Activated gamma-delta T cell treated with anti-CD3 and anti-CD28 coated beads, Interleukin-2, amount 50 U/mL, for 16 hours (primary cell): ENCODE data around the gene HHAT.

ENCODE experiments used
- DNase-seq: peaks from one replicate; pipeline ENCODE4 v3.0.0-alpha.2; 2020; ENCODE audit warnings: low read depth

Gene HHAT

DNA sequence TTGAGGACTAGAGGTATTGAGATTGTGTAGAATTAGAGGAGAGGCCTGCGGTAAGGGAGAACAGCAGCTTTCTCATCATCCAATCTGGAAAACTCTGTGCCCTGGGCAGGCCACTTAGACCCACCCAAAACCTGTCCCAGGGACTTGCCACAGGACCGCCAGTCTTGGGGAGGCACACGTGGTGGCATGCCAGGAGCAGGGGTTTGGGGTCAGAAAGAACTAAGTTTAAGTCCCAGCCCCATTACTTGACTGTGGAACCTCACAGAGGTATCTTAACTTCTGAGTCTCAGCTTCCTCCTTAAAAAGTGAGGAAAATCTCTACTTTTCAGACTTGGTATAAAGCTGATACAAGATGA is 356.6 kb downstream of the HHAT start:
- no peak for DNase-seq

DNA sequence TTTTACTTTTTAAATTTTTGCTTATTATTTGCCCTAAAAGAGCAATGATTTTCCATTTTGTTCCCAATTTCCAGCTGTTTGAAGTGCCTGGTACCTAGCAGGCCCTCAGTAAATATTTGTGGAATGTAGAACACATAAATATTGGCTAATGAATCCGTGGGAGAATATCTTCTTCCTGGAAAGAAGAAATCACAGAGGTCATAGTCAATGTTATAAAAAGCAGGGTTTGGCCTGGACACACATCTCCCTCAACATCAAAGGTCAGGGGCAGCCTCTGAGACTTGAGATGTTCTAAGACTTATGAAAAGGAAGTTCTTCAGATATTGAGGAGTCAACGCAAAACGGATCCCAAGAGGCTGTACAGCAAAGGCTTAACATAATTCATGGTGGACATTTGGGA is 358.1 kb downstream of the HHAT start:
- DNase-seq = no peak

DNA sequence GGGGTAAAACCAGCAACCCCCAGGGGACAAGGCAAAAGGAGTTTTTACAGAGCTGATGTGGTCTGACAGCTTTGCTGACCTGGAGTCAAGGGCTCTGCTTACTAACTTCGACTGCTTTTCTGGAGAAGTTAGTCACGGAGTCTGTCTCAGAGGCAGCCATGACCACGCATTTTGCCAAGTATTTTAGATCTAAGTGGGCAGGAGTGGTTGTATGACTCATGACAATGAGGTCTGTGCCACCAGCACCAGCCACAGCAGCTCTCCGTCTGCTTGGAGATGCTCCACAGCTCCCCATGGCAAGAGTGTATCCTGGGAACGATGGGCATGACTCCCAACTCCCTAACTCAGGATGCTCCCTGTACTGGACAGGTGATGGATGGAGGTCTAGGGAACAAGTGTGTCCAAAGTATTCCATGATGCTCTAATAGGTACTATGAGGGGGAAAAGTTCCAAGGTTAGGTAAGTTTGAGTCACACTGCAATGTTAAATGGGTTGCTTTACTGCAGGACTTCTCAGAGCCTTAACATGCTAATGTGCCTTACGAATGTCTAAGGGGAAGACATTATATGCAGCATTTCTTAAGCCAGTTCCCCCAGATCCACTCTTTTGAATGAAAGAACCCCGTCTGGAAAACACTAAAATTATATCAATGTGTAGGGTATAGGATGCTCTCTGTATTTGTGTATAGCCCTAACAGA is 359.0 kb downstream of the HHAT start:
- no peak for DNase-seq

DNA sequence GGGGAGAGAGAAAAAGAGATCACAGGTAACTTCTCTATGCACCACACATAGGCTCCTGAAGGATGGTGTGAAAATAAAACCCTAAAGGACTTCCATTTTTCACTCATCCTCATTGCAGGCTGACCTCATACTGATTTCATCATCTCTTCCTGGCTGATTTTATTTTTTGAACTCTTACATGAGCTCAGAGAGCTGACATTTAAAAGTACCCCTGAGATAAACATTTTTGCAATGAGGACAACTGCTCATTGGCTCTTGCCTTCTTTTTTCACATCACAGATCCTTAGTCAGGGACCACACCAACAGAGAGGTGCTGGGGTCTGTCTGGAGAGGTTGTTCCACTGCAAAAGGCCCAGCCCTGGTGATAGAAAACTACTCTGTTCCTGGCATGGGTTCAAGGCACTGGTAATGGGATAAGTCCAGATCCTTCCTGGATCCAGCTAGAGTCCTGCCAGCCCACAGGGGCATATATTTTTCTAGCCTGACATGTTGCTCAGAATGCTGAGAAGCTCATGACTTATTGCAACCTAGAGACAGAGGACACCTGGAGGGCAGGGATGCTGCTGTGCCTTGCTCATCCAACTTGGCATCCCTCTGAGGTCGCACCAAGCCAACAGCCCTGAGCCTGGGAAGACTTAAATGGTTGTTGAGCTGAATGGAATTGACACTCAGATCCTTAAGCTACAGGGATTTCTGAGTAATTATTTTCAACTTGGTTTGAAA is 360.0 kb downstream of the HHAT start:
- DNase-seq = no peak

DNA sequence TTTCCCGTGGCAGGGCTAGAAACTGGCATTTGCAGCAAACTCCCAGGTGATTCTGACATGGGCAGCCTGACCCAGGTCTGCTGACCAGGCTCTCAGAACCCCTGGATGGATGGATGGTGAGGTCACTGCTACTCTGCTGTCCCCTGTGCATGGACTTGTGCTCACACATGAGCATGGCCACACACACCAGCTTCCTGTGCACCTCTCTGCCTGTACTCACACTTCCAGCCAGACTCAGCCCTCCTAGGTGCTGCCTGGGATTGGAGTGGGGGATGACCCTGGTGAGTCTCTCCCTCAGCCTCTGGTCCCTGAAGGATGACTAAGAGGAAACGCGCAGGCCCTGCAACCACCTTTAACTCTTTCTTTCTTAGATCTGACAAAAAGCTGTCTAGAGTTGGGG is 361.1 kb downstream of the HHAT start:
- DNase-seq = no peak

DNA sequence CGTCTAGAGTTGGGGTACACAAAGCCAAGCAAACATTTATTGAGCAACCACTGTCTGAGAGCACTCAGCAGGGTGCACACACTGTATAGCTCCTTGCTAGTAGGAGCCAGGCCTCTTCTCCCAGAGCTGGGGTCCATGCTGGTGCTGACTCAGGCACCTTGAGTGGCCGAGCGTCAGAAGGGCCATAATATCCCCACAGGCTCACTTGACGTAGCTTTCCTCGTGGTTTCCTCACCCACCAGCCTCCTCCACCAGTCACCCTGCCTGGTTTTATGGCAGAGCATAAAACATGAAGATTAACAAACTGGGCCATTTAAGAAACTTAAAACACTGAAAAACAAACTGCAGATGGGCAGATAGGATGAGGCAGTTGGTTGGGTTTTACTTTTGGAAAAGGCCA is 361.5 kb downstream of the HHAT start:
- DNase-seq = no peak

DNA sequence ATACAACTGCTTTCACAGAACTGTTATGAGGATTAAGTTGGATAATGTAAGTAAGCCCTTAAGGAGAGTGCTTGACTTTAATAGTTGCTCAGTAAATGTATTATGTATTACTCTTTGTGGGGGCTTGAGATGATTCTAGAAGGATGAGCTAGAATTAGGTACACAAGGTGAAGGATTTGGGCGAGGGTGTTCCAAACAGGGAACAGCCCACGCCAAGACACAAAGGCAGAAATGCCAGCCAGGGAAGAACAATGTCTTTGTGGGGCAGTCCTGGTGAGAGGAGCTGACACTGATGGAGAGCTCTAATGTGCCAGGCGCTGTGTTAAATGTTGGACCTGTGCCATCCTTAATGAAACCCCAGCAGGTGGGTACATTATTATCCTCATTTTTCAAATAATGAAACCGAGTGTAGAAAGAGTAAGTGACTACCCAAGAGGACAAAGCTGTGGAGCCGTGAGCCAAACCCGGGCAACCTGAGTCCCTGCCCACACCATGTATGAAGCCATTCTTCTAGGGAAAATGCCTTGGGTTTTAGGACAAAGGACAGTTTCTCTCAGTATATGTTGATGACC is 362.4 kb downstream of the HHAT start:
- no peak for DNase-seq

DNA sequence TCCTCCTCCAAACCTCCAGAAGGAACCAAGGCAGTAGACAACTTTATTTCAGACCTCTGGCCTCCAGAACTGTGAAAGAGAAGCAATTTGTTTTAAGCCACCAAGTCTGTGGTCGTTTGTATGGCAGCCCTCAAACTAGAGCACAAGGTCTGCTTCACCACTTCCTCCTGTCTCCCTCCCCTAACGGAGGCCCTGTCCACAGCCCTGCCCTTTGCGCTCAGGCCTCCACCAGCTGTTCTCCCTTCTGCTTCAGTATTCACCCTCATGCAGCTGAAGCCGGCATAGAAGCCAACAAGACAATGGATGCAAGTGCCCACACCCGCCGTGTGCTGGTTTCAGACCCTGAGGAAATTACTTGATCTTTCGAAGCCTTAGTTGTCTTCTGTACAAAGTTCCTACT is 364.1 kb downstream of the HHAT start:
- DNase-seq = no peak

DNA sequence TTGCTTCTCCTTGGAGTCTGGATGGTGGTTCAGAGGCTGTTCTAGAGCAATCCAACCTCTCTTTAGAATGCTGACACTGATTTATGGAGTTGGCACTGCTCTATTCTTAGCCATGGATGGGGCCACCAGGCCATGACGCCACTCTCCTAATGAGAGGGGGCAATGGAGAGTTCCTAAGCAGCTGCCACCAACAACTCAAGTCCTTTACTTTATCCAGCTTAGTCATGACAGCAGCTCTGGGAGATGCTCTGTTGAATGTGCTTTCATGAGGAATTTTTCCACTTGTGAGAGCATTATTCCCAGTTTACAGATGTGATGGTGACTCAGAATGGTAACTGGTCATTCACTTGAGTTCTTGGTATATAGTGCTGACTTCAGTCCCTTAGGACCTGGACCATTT is 366.3 kb downstream of the HHAT start:
- DNase-seq = no peak

DNA sequence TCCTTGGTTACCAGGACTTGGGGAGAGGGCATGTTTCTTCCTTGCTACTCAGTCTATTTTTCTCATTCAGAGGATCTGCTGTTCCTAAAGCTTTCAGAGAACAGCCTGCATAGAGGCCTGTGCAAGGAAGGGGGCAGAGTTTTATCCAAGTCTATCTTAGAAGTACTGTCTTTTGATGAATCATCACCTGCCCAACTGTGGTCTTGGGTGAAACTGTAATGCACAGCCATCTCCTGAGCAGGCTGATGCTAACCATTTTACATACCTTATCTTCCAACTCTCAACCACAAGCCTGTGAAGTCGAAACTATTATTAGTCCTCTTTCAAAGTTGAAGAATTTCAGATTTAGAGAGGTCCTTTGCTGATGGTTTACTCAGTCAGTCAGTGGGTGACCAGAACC is 368.0 kb downstream of the HHAT start:
- no peak for DNase-seq

DNA sequence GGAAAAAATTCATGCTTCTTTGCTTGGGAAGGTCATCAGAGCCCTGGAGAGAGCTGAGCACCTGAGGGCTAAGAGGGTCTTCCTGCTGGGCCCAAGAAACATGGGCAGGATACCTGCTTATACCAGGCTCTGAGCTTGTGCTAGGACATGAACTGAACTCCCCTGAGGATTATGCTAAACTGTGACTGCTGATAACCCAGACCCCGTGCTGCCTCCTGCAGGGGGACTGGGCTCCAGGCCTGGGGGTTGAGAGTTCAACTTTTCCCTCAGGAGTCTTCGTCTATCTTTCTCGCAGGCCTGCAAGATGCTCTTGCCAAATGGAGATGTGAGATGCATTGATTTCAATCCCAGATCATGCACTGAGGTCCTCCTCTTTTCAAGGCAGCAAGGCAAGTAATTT is 368.5 kb downstream of the HHAT start:
- DNase-seq = no peak

DNA sequence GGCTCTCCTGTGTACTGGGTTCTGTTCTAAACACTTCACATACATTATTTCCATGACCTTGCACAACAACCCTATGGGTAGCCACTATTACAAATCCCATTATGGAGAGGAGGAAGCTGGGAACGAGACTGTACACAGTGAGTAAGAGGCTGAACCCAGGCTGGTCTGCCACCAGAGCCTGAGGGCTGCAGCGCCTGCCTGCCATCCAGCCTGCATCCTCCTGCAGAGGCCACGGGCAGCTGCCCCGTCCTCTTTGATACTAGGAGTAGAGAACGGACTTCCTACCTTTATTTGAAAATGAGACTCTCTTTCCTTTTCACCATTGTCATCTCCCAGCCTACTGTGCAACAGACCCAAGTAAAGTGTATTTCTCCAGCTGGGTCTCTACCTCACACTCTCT is 370.0 kb downstream of the HHAT start:
- no peak for DNase-seq

DNA sequence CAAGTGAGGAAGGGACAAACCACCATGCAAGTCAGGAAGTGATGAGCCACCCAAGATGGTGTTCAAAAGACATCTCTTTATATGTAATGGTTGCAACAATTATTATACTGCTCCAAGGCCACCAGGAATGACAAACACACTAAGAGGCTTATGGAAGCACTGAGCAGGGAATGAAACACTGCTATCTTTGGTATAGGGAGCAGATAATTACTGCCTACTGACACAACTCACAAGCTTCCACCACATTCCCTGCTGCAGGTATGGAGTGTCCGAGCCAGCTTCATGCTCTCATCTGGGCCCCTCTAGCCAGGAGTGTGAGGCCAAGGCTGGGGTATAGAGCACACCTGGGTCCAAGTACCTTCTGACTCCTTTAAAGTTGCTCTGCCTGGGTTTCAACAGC is 371.4 kb downstream of the HHAT start:
- DNase-seq = no peak

DNA sequence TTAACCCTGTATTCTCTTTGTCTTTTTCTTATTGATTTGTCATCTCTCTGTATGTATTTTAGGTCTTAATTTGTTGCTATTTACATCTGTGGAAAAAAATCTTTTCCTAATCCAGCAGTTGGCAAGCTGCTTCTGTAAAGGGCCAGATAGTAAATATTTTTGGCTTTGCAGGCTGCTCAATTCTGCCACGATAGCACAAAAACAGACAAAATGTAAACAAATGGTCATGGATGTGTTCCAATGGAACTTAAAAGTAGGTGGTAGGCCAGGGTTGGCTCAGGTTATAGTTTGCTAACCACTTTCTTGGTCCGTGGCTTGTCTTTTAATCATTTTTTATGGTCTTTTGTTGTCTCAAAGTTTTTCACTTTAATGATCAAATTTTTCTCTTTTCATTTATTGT is 371.8 kb downstream of the HHAT start:
- DNase-seq = no peak

DNA sequence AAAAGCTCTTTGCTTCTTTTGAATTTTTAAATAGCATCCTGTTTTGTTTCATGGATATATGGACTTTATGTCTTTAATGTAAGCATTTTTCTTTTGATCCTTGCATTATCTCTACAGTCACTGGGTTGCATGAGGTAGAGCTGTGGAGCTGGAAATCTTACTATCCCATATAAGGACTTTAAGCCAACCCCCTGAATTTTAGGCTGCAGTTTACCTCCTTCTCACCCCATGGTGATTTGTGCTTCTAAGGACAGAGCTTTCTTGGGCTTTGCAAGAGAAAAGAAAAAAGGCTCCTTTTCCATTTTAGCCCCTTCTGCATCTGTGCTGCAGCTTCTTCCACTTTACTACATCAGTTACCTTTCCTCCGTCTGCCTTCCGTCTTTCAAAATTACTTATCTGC is 373.8 kb downstream of the HHAT start:
- DNase-seq = no peak

DNA sequence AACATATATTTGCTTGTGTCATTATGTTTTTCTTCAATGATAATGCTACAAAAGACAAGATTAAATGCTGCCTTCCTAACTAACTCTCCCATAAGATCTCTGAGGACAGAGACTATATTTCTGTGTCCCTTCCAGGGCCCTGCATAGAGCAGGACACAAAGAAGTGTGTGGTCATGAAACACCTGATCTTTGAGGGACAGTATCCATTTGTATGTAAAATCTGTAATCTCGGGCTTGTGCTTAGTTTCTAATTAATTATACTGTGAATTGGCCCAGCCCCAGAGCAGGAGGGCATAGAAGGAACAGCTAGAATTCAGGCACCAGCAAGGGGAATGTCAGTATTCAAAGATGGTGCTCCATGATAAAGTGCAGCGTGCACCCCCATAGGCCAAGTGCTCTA is 374.9 kb downstream of the HHAT start:
- no peak for DNase-seq

DNA sequence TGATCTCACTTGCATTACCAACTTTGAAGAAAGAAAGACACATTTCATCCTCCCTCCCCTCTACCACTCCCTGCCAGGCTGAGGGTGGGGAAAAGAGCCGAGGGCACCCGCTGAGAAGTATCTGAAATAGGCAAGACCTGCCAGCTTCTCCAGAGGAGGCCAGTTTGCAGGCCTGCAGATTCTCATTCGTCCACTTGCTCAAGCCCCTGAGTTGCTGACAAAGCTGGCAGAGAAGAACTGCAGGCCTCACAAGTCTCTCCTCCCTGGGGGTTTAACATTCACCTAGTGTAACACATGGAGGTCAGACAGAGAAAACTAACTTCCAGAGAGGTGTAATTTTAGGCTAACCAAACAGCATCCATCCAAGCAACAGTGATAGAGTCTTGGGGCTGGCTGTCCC is 376.4 kb downstream of the HHAT start:
- DNase-seq = no peak

DNA sequence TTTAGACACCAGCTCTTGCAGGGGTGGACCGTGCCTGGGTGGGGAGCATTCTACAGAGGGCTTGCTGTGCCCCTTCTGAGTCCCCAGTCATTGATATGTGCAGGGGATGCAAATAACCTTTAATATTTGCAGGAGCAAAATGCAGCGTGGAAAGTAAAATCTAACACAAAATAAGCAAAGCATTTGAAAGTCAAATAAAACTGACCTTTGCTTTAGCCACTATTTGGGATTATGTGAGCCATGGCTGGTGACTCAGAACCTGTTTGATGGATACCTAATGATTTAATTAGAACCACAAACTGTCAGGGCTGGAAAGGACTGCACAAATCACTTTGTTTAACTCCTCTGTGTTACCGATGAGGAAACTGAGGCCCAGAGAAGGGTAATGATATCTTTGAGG is 377.5 kb downstream of the HHAT start:
- DNase-seq = no peak

DNA sequence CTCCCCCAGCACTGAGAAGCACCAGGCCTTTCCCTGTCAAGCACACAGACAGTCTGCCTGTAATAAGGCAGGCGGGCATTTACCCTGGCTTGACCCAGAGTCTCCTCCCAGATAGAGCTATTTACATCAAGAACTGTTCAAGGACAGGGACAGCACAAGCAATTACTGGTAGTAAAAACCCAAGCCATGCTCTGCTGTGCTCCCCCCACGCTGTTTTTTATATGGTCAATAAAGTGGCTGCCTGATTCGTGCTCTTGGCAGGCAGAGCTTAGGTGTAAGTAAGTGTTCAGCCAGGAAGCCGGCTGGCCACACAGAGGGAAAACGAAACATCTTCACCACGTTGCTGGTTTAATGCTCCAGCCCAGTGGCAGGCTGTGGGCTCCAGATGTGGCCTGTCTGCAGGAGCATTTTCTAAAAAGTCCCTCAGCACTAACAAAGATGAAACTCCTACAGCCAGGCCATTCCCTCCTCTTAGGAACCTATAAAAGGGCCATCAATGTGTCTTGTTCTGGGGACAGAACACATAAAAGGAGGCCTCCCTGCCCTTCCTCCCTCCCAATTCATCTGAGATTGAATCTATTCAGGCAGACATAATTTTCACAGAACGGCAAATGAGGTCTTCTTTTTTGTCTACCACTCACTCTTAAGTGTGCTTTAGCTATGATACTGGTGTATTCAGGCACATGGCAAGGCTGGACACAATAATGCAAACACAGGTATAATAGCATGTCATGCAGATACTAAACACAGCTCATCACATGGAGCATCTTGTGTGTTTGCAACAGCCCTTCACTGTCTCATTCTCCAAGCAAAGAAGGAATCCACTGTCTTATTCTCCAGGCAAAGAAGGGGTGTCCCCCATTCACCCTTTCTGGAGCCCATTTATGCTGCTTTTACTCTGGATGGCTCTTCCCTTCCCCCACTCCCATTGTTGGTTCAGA is 378.9 kb downstream of the HHAT start:
- no peak for DNase-seq

DNA sequence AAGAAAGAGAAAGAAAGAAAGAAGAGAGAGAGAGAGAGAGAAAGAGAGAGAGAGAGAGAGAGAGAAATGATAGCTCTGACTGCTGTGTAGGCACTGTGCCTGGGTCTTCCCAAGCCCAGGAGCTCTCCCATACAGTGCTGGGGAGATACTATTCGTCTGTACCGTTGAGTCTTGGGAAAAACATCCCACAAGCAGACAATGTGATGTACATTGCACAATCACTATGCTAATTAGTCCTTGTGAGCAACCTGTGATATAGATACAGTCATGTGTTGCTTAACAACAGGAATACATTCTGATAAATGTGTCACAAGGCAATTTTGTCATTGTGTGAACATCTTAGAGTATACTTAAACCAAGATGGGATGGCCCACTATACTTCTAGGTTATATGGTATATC is 381.0 kb downstream of the HHAT start:
- no peak for DNase-seq

DNA sequence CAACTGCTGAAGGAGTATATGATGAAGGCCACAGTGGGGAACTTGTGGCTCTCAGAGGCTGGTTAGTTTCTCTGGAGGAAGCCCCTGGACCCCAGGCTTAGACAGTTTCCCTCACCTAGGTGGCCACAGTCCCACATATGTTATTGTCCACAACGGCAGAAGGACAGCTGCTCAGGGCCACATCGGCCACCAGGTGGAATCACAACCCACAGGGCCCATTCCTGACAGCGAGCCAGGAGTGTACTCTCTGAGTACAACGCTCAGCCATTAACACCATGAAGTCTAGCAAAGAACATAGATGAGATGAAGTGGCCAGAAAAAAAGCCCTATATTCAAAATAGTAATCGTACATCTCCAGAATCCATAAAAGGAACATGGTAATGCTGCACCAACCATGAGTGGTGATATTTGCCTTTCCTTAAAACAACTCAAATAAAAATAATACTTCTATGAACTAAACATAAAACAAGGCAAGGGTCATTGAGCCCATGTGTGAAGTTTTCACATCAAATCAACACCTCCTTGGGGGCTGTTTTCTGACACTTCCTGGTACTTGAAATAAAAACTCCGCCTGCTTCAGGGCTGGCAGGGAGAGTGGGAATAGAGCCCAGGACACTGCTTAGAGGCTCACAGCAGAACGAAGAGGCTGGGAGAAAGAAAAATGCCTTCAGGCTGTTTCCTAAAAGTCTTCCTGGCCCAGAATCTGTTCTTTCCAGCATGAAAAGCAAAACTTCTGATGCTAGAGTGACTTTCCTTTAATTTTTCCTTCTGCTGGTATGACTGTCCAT is 383.3 kb downstream of the HHAT start:
- DNase-seq = no peak

DNA sequence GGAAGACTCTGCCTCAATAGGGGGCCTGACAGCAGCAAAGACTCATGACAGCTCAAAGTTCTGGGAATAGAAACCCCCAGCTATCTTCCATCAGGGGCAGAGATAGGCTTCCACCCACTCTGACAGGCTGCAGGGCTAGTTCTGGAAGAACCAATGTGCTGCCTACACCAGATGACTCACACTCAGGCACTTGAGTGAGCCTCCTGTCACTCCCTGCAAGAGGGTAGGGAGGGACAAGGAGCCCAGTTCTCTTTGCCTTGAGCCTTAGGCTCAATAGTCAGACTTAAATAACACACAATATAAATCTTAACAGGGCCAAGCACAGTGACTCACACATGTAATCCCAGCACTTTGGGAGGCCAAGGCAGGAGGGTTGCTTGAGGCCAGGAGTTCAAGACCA is 386.4 kb downstream of the HHAT start:
- DNase-seq = no peak
